H1 (cell line): ENCODE data around the gene ZBTB16. TPM values are rescaled to one million over a fixed set of nuclear protein-coding genes. Genes with fewer than 3 reads are reported as not detected.

Experiments
- BRCA1 ChIP-seq: IDR thresholded peaks from 2 replicates; pipeline ENCODE4 v1.6.1; 2012; ENCODE audit warnings: low read depth, low read length, improper control_type of control experiment
- EGR1 ChIP-seq: IDR thresholded peaks from 2 replicates; pipeline ENCODE4 v1.6.1; 2011; ENCODE audit warnings: low read depth, low read length, borderline replicate concordance
- USF2 ChIP-seq: IDR thresholded peaks from 2 replicates; pipeline ENCODE4 v1.6.1; 2011; ENCODE audit warnings: low read length, improper control_type of control experiment
- polyA plus RNA-seq, 7 experiments: library from polyadenylated mRNA; depleted of rRNA in 3 of 7; stranded (reverse) in 5 of 7; unstranded in 2 of 7; fragments of >200 nt in 5 of 7; fragments of 200-250 nt in 2 of 7; gene quantifications; 1 replicate in 5 of 7; 2 replicates in 1 of 7; 4 replicates in 1 of 7; pipeline versions ENCODE4 v1.2.1 to v1.2.3, GENCODE V29; 2011 to 2013; ENCODE audit warnings: missing spikeins in 2 of 7, mixed read lengths in 2 of 7
- total RNA-seq: library from RNA; stranded (reverse); fragmentation: NEBNext Ultra II Directional; extraction: Animal tissue kit (Norgen Biotek cat#: 25700); gene quantifications from 2 replicates; pipeline ENCODE4 v1.2.1, GENCODE V29; 2021

ZBTB16 gene
- total and polyA plus RNA-seq, 2 of the 8 experiments (the other 6 are each of a cell fraction or from before 2014, with no cell fraction given), result 0.12 to 0.61 TPM

- TF ChIP-seq USF2 (no peak), EGR1 (no peak), BRCA1 (no peak)
Measured at GRCh38 chr11:114250180-114250579, 190.7 kb downstream of the ZBTB16 start (continued).
